NAMALWA (cell line): Measurements from ENCODE around the gene CHST11.
"Not testable (repeated sequence)": the region's sequence is repeated elsewhere in the genome, so short reads cannot be mapped to it uniquely, and the experiment has no call there.

ENCODE experiments used
- DNase-seq: peaks from one replicate; pipeline ENCODE4 v3.0.0-alpha.2; 2015; ENCODE audit warnings: low spot score

Gene CHST11

DNA sequence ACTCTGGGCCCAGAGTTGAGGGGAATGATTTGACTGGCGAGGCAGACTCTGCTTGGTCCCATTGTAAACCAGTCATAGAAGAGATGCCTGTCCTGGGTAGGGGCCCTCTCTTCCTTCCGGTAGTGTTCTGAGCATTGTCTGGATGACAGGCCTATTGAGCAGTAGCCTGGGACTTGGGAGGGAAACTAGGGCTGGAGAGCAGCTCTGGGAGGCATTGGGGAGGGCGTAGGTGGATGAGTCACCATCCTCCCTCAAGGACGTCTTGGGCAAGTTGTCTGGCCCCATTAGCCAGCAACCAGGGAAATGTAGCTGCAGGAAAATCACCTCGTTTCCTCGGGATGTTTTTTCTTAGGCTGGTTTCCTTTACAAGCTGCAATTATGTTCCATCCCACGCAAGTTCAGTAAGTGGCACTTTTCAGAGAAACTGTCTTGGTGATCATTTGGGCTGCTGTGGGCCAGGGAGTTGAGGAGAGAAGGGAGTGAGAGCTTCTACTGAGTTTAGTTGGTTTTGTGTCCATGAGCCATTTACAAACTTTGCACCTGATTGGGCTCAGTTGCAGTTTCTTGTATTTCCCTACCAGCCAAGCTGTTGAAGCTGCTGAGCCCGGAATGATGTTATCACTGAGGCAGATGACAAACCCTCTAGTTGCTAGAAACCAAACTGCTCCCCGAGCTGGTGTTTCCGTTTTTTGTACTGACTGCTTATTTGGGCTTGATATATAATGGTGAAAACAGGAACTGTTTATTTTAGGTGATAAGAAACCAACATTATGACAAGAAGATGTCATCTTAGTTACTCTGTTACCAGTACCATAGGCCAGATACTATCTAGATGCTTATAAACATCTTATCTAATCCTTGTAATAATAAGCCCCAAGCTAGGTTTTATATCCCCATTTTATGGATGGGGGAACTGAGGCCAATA lies 147.6 kb downstream of the CHST11 start:
- DNase-seq = peak; percentile 61

DNA sequence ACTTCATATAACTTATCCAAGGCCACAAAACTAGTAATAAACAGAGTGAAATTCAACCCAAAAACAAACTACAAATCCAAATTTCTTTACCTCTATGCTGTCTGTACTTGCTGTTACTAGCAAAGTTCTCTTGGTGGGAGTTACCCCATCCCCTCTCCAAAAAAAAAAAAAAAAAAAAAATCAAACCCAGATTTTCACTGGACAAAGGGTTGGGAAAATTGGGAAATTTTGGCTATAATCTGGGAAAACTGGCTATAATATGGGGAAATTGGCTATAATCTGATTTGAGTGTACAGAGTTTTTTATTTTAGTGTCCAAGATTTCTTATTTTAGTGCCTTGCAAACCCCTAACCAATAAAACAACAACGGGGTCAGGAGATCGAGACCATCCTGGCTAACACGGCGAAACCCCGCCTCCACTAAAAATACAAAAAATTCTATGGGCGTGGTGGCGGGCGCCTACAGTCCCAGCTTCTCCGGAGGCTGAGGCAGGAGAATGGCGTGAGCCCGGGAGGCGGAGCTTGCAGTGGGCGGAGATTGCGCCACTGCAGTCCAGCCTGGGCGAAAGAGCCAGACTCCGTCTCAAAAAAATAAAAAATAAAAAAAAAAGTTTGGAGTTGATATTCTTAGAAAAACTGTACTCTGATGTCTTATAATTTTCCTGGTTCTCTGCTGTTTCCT lies 148.4 kb downstream of the CHST11 start:
- no peak for DNase-seq

DNA sequence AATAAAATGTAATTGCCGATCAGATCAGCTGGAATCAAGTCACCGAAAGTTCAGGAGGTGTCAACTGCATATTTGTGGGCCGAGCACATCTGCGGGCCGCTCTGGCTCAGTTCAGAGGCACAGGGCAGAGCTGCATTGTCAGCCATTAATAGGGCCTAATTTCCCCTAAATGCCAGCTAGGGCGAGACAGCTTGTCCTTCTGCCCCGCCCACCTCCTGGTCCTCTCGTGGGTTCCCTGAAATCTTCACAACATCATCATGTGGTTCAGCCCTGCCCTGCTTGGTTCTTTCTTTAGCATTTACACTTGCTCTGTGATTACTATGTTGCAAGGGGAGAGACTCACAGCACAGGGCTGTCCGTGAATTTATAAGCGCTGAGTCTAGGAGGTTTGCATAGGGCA lies 148.9 kb downstream of the CHST11 start:
- no peak for DNase-seq

DNA sequence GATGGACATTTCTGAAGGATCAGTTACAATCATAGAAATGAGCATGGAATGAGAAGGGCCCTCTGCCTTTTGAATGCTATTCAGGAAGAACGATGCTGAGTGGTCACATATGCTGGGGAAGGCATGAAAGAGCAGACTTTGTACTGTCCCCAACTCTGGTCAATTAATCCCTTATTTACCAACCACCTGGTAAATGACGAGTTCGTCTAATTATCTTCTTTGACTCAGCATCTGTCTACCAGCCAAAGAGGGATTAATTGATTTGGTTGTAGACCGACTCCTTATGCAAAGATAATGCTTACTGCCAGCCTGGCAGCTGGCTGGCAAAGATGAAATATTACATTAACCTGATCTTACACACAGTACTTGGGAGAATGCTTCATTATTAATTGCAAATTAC lies 152.2 kb downstream of the CHST11 start:
- DNase-seq = no peak

DNA sequence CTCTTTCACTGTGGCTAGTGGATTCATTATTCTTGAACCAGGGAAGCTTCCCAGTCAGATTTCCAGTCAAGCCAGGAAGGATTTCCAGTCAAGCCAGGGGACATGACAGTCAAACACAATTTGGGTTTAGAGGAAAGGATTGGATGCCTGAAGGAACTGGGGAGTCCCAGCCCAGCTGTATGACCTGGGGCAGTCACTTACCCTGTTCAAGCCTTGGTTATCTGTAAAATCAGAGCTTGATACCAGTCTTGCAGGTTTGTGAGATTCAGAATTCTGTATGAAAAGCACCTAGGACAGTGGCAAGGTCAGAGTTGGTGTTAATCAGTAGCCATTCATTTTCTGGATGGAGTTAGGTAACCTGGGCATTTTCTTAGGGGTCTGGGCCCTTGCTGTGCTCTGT lies 152.7 kb downstream of the CHST11 start:
- no peak for DNase-seq

DNA sequence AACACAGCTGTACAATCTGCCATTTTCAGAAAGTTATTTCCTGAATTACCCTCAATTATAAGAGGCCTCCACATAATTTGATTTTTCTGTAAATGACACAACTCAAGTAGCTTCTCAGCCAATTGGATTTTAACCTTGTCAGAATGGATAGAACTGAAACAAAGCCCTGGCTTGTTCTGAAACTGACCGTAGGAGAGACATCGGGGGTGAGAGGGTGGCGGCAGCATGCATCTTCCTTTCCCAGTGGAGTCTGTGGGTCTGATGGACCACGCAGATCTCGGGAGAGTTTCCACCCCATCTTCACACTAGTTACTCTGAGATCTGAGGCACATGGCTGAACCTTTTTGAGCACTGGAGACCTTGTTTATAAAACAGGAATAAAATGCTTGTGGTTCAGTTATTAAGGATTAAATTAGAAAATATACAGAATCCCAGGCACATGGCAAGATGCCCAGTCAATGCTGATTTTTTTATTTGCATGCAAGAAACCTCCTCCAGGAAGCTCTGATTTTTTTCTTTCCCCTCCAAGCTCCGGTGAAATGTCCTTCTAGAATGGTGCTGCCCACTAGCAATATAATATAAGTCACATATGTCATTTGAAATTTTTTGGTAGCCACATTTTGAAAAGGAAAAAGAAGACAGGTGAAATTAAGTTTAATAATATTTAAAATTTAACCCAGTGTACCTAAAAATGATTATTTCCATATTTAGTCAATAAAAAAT lies 153.9 kb downstream of the CHST11 start:
- no peak for DNase-seq

DNA sequence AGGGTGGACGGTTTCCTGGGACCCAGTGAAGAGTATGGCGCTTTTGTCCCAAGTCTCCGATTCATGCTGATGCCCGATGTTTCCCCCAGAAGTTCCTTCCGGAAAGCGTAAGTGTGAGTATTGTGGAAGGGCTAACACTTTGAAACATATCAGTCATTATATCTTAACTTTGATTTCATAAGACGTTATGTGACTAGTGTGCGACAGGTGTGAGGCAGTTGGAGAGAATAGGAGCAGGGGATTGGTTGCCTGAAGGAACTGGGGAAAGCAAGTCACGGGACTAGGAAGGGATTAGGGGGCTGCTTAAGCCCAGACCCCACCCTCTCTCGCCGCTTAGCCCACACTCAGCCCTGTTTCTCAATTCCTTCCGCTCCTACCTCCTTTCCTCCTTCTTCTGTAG lies 154.9 kb downstream of the CHST11 start:
- no peak for DNase-seq

DNA sequence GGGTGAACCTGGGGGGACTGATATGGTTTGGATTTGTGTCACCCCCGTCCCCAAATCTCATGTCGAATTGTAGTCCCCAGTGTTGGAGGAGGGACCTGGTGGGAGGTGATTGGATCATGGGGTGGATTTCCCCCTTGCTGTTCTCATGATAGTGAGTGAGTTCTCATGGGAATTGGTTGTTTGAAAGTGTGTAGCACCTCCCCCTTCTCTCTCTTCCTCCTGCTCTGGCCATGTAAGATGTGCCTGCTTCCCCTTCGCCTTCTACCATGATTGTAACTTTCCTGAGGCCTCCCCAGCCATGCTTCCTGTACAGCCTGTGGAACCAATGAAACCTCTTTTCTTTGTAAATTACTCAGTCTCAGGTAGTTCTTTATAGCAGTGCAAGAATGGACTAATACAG lies 156.6 kb downstream of the CHST11 start:
- not testable (repeated sequence) for DNase-seq

DNA sequence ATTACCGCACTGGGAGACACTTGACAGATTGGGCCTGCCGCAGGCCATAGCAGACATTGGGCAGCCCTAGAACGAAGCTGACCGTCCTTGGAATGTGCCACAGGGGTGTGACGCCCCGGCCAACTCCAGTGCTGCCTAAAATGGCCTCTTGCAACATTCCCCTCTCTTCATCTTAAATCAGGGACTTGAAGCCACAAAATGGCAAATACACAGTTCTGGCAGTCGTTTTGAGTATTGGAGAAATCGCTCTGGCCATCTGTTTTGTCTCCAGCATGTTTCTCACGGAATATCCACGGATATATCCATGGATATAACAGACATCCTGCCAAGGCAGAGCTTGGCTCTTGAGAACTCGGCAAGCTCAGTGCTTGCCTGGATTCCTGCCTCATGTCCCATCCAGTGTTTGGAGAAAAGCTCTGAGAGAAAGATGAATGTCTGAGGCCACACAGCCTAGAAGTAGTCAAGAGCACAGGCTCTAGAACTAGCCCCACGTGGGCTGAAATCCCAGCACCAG lies 158.4 kb downstream of the CHST11 start:
- no peak for DNase-seq

DNA sequence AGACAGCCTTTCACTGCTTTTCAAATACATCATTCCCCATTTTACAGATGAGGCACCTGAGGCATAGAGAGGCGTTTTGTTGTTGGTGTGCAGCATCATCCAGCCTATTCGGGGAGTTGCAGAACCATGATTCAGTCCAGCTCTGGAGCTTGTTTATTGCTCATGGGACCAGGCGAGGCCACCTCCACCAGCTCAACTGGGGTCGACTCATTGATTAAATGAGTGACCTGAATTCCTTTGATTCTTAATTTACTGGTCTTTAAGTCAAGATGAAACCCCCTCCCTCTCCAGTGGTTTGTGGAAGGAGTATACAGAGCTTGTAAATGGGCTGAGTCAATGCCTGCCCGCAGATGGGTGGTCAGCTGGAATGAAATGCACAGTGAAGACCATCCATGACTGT lies 161.9 kb downstream of the CHST11 start:
- no peak for DNase-seq

DNA sequence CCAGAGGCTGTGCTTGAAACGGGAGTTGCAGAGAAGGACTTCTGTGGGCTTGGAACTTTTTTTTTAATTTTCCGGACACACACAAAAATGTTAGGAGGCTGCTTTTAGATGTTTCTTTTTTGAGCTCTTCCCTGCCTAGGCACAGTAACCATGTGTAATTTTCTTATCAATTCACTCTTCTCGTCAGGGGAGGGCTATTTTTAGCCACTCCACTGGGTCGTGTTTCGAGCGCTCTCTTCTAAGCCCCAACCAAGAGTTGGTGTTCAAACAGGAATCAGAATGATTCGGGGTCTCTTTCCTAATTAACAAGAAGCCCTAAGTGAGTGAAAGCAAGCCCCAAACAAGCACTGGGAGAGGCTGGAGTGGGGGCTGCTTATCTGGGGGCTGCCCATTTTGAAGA lies 162.6 kb downstream of the CHST11 start:
- DNase-seq = no peak

DNA sequence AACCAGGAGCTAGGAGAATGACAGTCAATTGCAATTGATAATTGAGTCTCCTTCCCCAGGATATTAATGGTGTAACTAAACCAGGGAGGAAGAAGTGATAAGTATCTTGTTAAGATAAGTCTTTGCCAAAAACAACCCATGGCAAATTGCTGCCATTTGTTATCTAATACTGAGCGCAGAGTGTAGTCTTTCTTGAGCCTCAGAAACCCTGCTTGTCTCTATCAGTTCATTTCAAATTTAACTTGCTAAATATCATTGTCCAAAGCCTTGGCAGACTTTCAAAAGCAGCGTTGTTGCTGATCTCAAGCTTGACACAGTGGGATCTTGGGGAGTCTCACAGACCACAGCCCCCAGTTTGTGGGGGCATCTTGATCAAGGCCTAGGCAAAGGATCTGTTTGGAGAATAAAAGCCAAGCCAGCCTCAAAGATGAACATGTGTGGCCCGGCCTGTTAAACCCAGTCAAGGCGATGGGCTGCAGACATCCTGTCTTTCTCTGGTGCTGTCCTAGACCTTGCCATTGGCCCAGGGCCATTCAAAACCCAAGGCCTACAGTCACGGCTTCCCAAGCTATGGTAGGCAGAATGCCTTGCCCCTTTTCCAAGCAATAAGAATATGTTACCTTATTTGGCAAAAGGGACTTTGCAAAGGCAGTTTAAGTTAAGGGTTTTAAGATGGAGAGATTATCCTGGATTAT lies 164.2 kb downstream of the CHST11 start:
- no peak for DNase-seq

DNA sequence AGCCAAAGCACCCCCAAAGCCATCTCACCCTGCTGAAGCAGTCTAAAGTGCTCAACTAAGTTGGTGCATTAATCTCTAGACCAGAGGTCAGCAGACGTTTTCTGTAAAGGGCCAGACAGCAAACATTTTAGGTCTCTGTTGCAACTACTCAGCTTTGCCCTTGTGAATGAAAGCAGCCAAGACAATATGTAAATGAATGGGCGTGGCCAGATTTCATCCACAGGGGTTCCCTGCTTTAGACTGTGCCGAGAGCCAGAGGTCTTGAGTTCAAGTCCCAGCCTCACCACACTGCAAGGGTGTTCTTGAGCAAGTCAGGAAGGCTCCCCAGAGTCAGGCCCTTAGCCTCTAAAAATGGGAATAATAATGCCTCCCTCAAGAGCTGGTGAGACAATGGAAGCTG lies 166.2 kb downstream of the CHST11 start:
- DNase-seq = peak; percentile 21

DNA sequence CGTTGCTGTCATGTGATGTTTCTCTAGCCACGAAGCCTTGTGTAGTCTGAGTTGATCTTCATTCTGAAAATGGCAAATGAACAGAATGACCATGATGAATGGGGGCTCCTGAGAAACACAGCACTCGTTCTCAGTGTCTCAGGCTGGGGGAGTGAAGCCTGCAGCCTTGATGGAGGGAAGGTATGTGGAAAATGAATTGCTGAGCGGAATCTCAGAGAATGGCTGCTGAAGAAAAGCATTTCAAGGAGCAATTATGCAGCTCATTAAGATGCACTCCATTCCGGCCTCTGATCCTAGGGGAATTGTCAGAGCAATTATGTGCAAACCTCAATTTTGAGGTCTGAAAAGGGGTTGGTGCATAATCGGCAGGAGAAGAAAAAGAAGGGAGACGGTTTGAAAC lies 167.1 kb downstream of the CHST11 start:
- no peak for DNase-seq

DNA sequence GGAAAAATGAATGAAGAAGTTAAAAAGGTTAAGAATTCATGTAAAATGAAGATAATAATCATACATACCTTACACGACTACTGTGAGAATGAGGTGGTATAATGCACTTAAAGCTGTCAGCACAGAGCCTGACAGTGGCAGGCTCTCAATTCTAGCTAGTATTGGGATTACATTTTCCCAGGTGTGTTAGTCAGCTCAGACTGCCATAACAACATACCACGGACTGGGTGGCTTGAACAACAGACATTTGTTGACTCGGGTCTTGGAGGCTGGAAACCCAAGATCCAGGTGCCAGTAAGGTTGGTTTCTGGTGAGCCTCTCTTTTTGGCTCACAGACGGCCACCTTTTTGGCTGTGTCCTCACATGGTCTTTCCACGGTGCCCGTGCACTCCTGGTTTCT lies 167.8 kb downstream of the CHST11 start:
- no peak for DNase-seq

DNA sequence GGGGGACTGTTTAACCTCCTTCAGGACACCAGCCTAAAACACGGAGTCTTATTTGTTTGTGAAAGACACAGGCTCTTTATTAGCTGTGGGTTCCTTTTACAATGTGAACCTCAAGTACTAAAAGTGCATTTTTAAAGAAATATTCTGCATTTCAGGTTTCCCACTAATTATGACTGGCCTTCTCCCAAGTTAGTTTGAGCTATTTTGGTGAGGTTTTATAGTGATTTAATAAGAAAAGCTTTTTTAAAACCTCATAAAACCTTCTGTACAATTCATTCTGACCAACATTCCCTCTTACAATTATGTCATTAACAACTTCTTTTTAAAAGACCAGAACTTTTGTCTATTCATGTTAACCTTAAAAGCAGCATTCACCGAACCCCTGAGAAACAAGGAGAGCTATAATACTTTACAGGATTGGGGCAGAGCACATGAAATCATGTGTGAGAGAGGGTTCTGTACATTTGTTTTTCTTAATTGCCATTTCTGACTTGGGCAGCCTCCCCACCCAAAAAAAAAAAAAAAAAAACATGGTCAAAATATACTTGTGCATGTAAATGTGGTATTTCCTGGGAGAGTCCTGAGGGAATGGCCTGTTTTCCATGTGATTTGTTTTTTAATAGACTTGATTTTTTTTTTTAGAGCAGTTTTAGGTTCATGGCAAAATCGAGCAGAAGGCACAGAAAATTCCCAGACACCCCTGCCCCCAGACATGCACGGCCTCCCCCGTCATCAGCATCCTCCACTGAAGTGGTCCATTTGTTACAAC lies 169.5 kb downstream of the CHST11 start:
- DNase-seq = no peak

DNA sequence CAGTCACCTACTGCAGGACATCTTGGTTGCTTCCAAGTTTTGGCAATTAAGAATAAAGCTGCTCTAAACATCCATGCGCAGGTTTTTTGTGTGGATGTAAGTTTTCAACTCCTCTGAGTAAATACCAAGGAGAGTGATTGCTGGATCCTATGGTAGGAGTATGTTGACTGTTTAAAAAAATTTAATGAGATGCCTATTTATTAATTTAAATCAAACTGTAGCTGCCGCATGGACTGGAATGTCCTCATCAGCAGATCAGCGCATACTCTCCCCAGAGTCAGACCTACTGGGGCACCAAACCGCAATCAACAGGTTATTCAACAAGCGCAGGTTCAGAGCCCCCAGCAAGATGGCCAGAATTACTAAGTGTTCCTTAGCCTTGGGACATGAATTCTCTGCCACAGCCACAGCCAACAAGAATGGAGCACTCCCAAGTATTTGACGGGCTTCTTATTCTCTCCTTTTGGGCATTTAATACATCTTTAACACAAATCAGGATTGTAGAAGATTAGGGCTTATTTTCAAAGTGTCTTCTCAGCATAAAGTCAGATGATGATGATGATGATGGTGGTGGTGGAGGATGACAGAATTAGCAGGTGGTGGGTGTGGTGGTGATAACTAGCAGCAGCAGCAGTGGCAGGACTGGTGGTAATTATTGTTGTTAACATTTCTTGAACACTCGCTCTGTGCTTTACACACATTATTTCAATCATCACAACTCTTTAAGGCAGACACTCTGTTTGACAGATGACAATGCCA lies 170.7 kb downstream of the CHST11 start:
- no peak for DNase-seq

DNA sequence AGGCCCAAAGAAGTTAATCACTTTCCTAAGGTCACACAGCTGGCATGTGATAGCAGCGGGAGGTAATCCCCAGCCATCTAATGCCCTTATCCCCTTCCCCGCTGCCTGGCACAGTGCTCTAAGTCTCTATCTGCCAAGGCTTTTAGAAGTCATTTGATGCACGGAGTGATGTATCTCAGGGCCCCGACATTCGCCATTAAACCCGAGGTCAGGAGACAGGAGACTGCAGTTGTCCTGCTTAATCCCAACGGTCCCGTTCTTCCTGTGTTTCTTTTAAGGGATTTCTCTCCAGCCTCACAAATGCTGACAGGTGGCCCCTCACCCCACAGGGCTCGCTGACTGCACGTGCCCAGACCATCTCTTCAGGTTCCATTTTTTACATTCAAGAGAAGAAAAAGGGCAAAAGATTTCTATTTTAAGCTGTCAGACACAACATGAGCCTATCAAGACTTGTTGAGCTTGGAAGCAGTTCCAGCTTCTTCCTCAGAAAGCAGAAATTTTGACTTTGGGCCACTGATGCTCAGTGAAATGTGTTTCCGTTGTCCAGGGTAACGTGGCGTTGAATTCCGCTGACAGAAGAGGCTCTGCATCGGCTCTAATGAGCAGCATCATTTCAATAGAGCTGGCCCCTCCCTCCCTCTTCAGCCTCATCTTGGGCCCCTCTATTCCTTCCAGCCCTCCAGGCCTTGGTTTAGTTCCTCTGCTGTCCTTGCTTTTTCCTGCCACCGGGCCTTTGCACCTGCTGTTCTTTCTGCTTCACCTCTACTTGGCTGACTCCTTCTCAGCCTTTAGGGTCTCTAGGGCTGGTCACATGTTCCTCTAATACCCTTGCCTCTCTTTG lies 171.5 kb downstream of the CHST11 start:
- no peak for DNase-seq

DNA sequence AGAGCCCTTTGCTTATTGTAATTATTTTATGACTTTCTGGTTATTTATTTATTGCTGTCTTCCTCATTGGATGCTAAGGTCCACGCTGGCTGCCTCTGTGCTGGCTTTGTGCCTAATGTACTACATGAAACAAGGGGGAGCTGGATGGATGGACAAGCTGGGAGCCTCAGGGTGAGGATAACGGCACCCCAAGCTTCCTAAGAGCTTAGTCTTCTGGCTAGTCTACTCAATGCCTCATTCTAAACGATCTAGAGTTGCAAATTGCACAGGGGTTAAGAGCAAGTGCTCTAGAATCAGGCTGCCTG lies 172.0 kb downstream of the CHST11 start:
- no peak for DNase-seq

DNA sequence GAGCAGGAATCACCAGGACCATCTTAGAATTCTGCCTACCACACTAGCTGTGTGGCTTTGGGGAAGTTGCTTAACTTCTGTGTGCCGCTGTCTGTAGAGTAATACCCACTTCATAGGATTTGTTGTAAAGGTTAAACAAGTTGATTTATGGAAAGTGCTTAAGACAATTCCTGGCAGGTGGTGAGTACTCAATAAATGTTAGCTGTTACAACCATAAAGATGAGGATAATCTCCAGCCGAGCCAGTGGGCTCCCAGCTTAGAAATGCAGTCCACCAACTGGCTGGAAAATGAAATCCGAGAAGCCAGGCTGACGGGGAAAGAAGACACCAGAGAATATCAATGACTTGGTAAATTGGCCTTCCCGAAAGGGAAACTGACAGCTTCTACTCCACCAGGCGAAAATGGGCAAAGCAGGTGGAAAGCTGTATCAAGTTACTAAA lies 173.5 kb downstream of the CHST11 start:
- no peak for DNase-seq
